ENCODE results near the gene KRT73.
"Not testable (repeated sequence)": the region's sequence is repeated elsewhere in the genome, so short reads cannot be mapped to it uniquely, and the experiment has no call there.

The KRT73 gene

GRCh38 chr12:52598966-52599365 lies 19.4 kb downstream of the KRT73 start:
- no peak overlapping the region for H3K4me3 ChIP-seq (replicated peaks; ENCODE audit: low read depth, low read length)
- DNase-seq (ENCODE audit: low read depth) = no peak
- TF ChIP-seq, protein P1, sequence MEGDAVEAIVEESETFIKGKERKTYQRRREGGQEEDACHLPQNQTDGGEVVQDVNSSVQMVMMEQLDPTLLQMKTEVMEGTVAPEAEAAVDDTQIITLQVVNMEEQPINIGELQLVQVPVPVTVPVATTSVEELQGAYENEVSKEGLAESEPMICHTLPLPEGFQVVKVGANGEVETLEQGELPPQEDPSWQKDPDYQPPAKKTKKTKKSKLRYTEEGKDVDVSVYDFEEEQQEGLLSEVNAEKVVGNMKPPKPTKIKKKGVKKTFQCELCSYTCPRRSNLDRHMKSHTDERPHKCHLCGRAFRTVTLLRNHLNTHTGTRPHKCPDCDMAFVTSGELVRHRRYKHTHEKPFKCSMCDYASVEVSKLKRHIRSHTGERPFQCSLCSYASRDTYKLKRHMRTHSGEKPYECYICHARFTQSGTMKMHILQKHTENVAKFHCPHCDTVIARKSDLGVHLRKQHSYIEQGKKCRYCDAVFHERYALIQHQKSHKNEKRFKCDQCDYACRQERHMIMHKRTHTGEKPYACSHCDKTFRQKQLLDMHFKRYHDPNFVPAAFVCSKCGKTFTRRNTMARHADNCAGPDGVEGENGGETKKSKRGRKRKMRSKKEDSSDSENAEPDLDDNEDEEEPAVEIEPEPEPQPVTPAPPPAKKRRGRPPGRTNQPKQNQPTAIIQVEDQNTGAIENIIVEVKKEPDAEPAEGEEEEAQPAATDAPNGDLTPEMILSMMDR (IDR thresholded peaks at IDR 0.05; ENCODE audit: low read length, missing control alignments) = no peak

DNA sequence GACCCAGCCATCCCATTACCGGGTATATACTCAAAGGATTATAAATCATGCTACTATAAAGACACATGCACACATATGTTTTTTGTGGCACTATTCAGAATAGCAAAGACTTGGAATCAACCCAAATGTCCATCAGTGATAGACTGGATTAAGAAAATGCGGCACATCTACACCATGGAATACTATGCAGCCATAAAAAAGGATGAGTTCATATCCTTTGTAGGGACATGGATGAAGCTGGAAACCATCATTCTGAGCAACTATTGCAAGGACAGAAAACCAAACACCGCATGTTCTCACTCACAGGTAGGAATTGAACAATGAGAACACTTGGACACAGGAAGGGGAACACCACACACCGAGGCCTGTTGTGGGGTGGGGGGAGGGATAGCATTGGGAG lies 24.1 kb downstream of the KRT73 start:
- DNase-seq (ENCODE audit: low read depth); H3K4me3 ChIP-seq (replicated peaks; ENCODE audit: low read depth, low read length): not testable (repeated sequence)

DNA sequence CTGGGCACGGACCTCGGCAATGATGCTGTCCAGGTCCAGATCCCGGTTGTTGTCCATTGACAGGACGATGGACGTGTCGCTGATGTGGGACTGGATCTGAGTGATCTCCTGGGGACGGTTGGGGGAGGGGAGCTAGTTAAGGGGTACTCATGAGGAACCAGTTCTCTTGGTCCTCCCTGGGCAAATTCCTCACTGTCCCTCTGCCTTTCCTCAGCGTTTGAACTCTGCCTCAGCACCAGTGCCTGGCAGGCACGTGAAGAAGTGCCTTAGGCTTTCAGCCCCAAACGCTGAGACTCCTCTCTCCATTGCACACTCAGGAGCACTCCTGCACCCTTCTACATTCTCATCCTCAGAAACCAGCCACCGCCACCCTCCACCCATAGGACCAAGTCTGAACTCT lies 26.8 kb downstream of the KRT73 start:
- H3K4me3 ChIP-seq (replicated peaks; ENCODE audit: low read depth, low read length) = no peak overlapping the region
- DNase-seq (ENCODE audit: low read depth) = no peak
- TF ChIP-seq, protein P1 (IDR thresholded peaks at IDR 0.05; ENCODE audit: low read length, missing control alignments) = no peak

GRCh38 chr12:52590021-52590420 lies 28.3 kb downstream of the KRT73 start:
- no peak overlapping the region for H3K4me3 ChIP-seq (replicated peaks; ENCODE audit: low read depth, low read length)

DNA sequence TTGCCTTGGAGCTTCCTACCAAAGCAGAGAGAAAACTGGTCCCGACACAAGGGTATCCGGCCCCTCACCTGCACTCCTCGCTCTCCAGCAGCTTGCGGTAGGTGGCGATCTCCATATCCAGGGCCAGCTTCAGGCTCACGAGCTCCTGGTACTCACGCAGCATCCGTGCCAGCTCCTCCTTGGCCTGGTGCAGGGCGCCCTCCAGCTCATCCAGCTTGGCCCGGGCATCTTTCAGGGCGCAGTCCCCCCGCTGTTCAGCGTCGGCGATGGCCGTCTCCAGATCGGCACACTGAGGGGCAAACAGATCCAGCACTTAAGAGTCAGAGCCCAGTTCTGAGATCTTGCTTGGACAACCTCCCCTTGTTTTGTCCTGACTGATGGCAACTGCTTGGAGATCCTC lies 30.8 kb downstream of the KRT73 start:
- H3K4me3 ChIP-seq (replicated peaks; ENCODE audit: low read depth, low read length) = no peak overlapping the region
- DNase-seq (ENCODE audit: low read depth) = no peak
- TF ChIP-seq, protein P1 (IDR thresholded peaks at IDR 0.05; ENCODE audit: low read length, missing control alignments) = no peak

More at GRCh38 chr12:52590021-52590420, 28.3 kb downstream of the KRT73 start:
- DNase-seq (ENCODE audit: low read depth) = no peak
- TF ChIP-seq, protein P1 (IDR thresholded peaks at IDR 0.05; ENCODE audit: low read length, missing control alignments) = no peak

DNA sequence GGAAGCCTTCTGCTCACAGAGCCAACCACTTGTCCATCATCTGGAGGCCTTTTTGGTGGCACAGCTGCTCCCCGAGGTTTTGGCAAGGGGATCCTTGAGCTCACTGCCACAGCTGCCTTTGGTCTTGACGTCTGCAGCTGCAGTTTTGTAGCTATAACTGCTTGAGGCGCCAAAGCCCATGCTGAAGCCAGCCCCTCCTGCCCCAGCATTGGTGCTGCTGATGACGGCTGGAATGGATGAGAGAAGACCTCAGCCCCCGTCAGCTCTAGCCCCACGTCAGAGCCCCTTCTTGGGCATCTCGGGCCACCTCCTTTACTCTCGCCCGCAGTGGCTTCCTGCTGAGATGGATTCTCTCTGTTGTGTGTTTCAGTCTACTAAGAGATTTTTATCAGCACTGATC lies 32.4 kb downstream of the KRT73 start:
- H3K4me3 ChIP-seq (replicated peaks; ENCODE audit: low read depth, low read length) = no peak overlapping the region
- TF ChIP-seq, protein P1 (IDR thresholded peaks at IDR 0.05; ENCODE audit: low read length, missing control alignments) = no peak
- no peak for DNase-seq (ENCODE audit: low read depth)

GRCh38 chr12:52585066-52585465 lies 33.3 kb downstream of the KRT73 start:
- no peak for DNase-seq (ENCODE audit: low read depth)
- no peak overlapping the region for H3K4me3 ChIP-seq (replicated peaks; ENCODE audit: low read depth, low read length)
- TF ChIP-seq, protein P1 (IDR thresholded peaks at IDR 0.05; ENCODE audit: low read length, missing control alignments) = no peak
